Activated naive CD8-positive, alpha-beta T cell treated with anti-CD3 and anti-CD28 coated beads, Interleukin-2, amount 50 U/mL, for 24 hours (primary cell): ENCODE results near the gene FLRT2.

Source experiments
- ATAC-seq: fragments of 150-1000 bp; cut with Tn5 transposase; one replicate; pipeline ENCODE4 v1.10.0; 2021
- DNase-seq: peaks from one replicate; pipeline ENCODE4 v3.0.0; 2021
- H3K27ac Mint-ChIP-seq: one replicate; pipeline ENCODE4 v1.8.0; 2021; ENCODE audit warnings: mild to moderate bottlenecking, mixed read lengths
- H3K27me3 Mint-ChIP-seq: one replicate; pipeline ENCODE4 v1.8.0; 2021; ENCODE audit warnings: mixed read lengths
- H3K36me3 Mint-ChIP-seq: one replicate; pipeline ENCODE4 v1.8.0; 2021; ENCODE audit warnings: low read depth, mixed read lengths
- H3K4me1 Mint-ChIP-seq: one replicate; pipeline ENCODE4 v1.8.0; 2021; ENCODE audit warnings: mixed read lengths
- H3K4me3 Mint-ChIP-seq: one replicate; pipeline ENCODE4 v1.8.0; 2021; ENCODE audit warnings: mild to moderate bottlenecking, moderate library complexity, mixed read lengths
- H3K9me3 Mint-ChIP-seq: one replicate; pipeline ENCODE4 v1.8.0; 2021; ENCODE audit warnings: mixed read lengths

Gene FLRT2, protein sequence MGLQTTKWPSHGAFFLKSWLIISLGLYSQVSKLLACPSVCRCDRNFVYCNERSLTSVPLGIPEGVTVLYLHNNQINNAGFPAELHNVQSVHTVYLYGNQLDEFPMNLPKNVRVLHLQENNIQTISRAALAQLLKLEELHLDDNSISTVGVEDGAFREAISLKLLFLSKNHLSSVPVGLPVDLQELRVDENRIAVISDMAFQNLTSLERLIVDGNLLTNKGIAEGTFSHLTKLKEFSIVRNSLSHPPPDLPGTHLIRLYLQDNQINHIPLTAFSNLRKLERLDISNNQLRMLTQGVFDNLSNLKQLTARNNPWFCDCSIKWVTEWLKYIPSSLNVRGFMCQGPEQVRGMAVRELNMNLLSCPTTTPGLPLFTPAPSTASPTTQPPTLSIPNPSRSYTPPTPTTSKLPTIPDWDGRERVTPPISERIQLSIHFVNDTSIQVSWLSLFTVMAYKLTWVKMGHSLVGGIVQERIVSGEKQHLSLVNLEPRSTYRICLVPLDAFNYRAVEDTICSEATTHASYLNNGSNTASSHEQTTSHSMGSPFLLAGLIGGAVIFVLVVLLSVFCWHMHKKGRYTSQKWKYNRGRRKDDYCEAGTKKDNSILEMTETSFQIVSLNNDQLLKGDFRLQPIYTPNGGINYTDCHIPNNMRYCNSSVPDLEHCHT

DNA sequence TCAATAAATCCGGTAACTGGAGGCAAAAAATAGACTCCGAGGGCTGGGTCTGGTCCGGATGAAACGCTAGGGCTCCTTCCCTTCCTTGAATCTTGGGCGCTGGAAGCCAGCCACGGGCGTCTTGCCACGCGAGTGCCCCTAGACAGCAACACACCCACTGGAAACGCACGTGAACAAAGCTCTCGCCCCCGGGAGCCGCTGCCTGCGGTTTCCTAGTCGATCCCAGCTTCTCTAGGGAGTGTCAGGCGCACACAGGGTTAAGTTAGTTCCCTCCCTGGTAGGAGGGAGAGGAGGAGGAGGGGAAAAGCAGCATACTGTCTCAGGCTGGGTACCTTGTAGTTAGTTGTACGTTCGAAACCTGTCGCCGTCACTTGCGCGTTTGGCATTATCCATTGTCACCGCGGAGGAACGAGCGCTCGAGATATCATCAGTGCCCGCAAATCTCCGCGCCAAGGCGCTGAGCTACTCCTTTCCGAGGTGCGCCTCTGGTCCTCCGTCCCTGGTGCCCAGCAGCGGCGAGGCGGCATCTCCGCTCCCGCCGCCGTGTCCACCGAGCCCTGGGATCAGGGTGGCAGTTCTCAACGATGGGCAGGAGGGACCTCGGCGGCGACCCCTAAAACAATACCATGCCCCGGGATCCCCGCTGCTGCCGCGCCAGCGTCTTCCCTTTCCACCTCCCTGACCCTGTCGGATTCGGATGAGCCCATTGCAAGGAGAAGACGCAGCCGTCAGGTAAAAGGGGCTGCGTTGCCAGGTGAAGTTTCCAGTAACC is at the start of gene FLRT2:
TSS of gene FLRT2 (plus strand) at position 342 of the 772 bp plus-strand sequence. CDS start 91,371 bp downstream, outside the sequence.
- DNase-seq (no peak), ATAC-seq (no peak)
- Mint-ChIP-seq H3K27ac (peak within 1 kb of the TSS; percentile 19), H3K27me3 (peaks cover 67% of the 10 kb centered on the region), H3K4me1 (peaks cover 7% of the 10 kb centered on the region), H3K36me3 (no peaks in the 10 kb centered on the region), H3K9me3 (no peaks in the 10 kb centered on the region), H3K4me3 (no peak within 1 kb of the TSS)

DNA sequence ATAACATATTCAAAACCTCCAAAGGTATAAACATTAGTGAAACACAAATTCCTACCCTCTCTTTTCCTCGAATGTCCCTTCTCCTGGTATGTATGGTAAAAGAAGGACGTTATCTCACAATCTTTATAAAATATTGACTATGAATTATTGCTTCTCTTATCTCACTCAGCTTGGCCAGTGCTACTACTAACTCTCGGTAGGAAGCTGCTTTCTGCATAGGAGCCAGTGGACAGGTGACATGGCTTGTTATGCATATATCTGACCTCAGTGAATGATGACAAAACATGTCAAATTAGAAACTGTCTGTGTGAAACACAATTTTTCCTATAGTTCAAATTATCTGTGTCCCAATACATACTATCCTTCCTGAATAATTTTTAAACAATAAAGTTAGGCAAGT is 48.5 kb upstream of the FLRT2 start:
- no peaks in the 10 kb centered on the region for H3K27me3 Mint-ChIP-seq
- no peak overlapping the region for H3K4me3 Mint-ChIP-seq
- H3K36me3 Mint-ChIP-seq, result no peaks in the 10 kb centered on the region
- H3K27ac Mint-ChIP-seq, result no peak overlapping the region
- ATAC-seq, result no peak
- no peaks in the 10 kb centered on the region for H3K4me1 Mint-ChIP-seq
- no peak for DNase-seq
- peaks cover 5% of the 10 kb centered on the region for H3K9me3 Mint-ChIP-seq

DNA sequence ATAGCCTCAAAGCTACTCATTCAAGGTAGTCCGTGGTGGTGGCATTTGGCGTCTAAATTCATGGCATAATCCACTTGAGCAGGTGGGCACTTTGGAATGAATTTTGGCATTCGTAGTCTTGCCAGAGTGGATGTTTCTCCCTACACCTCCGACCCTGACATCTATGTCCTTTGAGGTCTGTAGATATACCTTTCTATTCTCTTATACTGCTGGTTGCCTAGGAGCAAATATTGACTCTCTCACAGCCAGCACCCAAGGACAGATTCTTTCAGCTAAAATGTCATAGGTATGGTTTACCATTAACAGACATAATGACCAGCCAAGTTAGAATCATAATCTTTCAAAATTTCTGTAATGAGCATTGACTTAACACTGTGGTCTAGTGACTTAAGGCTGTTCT is 47.4 kb upstream of the FLRT2 start:
- Mint-ChIP-seq H3K4me3 (no peak overlapping the region), H3K4me1 (no peaks in the 10 kb centered on the region), H3K9me3 (peaks cover 5% of the 10 kb centered on the region), H3K27me3 (no peaks in the 10 kb centered on the region), H3K36me3 (no peaks in the 10 kb centered on the region), H3K27ac (no peak overlapping the region)
- DNase-seq (no peak), ATAC-seq (no peak)

DNA sequence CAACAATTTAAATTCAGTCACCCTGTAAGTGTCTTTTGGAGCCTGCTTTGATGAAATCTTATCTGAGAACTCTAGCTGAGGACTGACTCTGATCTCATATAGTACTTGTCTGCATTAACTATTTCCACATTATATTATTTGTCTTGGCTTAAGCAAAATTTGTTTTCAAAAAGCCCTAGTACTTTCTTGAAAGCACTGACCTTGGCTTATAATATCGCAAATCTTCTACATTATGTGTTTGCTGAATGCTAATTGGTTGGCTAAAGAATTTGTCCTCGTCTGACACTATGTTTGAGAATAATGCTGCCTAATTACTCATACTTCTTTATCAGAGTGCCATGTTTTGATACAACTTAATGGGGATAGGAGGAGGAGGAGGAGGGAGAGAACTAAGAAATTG is 46.9 kb upstream of the FLRT2 start:
- H3K4me3 Mint-ChIP-seq, result no peak overlapping the region
- no peaks in the 10 kb centered on the region for H3K4me1 Mint-ChIP-seq
- peaks cover 5% of the 10 kb centered on the region for H3K9me3 Mint-ChIP-seq
- no peak overlapping the region for H3K27ac Mint-ChIP-seq
- no peaks in the 10 kb centered on the region for H3K27me3 Mint-ChIP-seq
- no peaks in the 10 kb centered on the region for H3K36me3 Mint-ChIP-seq
- no peak for DNase-seq
- no peak for ATAC-seq

DNA sequence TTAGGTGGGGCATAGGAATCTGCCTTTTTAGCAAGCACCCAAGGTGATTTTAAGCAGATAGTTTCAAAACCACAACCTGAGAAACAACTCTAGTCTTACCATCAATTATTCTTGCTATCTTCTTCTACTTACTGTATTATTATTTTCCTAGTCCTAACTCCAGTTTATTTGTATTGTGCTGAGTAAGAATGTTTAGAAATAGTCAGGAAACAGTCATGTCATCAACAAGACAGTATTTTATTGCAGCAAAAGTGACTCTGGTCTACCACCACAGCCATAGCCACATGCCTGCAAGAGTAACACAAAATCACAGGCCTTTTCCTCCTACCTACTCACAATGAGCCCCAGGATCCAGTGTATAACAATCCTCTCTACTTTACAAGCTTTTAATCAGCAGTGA is 46.3 kb upstream of the FLRT2 start:
- ATAC-seq, result no peak
- Mint-ChIP-seq H3K27ac (no peak overlapping the region), H3K9me3 (peaks cover 5% of the 10 kb centered on the region), H3K4me1 (no peaks in the 10 kb centered on the region), H3K4me3 (no peak overlapping the region), H3K36me3 (no peaks in the 10 kb centered on the region), H3K27me3 (no peaks in the 10 kb centered on the region)
- DNase-seq, result no peak

DNA sequence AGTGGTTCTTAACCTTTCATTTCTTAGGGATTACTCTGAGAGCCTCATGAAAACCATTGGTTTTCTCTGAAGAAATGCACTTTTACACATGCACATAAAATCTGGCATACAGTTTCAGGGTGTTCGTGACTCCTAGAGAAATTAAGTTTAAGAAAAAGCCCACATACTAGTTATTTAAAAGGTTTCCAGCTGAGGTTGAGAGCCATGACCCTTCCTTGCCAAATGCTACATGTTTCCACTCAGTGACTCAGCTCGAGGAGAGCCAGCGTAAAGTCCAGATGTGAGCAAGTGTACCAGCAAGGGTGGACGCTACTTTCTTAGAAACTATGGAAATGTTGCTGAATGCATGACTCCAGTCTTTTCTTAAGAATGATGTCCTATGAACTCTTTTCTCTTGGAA is 42.7 kb upstream of the FLRT2 start:
- H3K27ac Mint-ChIP-seq, result no peak overlapping the region
- no peaks in the 10 kb centered on the region for H3K27me3 Mint-ChIP-seq
- no peaks in the 10 kb centered on the region for H3K4me1 Mint-ChIP-seq
- H3K36me3 Mint-ChIP-seq, result no peaks in the 10 kb centered on the region
- H3K4me3 Mint-ChIP-seq, result no peak overlapping the region
- no peak for DNase-seq
- no peak for ATAC-seq
- H3K9me3 Mint-ChIP-seq, result peaks cover 24% of the 10 kb centered on the region

DNA sequence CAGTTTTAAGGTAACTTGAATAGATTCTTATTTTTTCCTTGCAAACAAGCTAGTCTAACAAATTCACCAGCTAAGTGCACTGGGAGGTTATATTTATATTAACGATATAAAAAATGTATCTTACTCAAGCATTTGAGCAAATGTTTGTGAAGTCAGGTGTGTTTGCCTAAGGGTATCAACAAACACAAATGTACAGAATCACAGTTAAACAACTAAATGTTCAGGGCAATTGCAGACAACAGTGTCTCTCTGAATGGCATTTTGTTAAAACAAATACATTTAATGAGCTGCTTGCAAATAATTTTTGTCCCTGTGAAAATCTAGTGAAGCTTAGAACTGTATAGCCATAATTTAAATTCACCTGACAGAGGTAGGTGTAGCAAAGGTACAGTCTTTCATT is 28.2 kb upstream of the FLRT2 start:
- Mint-ChIP-seq H3K27me3 (peaks cover 1% of the 10 kb centered on the region), H3K4me3 (no peak overlapping the region), H3K27ac (no peak overlapping the region), H3K4me1 (no peaks in the 10 kb centered on the region), H3K36me3 (no peaks in the 10 kb centered on the region), H3K9me3 (no peaks in the 10 kb centered on the region)
- DNase-seq (no peak), ATAC-seq (no peak)

DNA sequence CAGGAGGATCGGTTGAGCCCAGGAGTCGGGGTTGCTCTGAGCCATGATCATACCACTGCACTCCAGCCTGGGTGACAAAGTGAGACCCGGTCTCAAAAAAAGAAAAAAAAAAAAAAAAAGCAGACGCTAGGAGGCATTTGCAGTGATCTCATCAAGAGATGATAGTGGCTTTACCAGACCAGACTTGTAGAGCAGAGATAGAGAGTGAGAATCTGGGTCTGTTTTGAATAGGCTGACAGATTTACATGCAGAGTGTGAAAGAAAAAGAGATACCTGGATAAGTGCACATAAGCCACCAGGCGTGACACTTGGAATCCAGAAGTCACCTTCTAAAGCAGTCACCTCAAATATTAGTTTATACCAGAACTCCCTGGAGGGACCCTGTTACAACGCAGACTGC is 21.1 kb upstream of the FLRT2 start:
- DNase-seq (no peak), ATAC-seq (no peak)
- no peak overlapping the region for H3K4me3 Mint-ChIP-seq
- no peak overlapping the region for H3K27ac Mint-ChIP-seq
- no peaks in the 10 kb centered on the region for H3K27me3 Mint-ChIP-seq
- no peaks in the 10 kb centered on the region for H3K36me3 Mint-ChIP-seq
- H3K4me1 Mint-ChIP-seq, result no peaks in the 10 kb centered on the region
- peaks cover 5% of the 10 kb centered on the region for H3K9me3 Mint-ChIP-seq

DNA sequence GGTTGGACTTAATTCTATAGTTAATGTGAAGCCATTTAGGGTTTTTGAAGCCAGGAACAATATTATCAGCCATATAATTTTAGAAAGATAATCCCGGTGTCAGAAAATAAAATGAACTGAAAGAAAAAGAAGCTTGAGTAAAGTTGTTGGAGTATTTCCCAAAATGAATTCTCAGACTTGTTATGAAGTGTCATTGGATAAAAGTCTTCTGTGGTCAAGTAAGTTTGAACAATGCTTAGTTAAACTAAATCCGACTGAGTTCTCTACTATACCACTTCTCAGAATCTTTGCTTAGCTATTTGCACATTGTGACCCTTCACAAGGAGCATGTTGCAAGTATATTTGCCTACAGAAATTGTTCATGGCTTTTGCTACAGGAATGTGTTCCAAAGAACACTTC is 17.5 kb upstream of the FLRT2 start:
- Mint-ChIP-seq H3K36me3 (no peaks in the 10 kb centered on the region), H3K4me1 (no peaks in the 10 kb centered on the region), H3K27me3 (no peaks in the 10 kb centered on the region), H3K9me3 (peaks cover 1% of the 10 kb centered on the region), H3K27ac (no peak overlapping the region), H3K4me3 (no peak overlapping the region)
- ATAC-seq (no peak), DNase-seq (no peak)

DNA sequence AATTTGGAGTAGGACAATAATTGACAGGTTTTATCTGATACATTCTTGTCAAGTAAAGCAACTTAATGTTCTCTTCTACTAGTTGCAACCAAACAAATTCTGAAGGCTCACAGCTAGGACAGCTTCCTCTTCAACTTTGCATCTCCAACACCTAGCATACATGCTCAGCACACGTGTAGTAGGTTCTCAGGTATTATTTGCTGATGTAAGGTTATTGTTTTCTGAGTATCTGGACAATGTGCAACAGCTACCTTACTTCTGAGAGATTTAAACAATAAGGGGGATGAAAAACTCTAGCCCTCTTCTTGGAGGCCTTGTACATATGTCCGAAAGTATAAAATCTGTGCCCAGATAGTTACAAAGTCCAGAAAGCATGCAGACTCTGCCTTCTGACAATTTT is 15.5 kb upstream of the FLRT2 start:
- H3K27me3 Mint-ChIP-seq, result no peaks in the 10 kb centered on the region
- H3K4me1 Mint-ChIP-seq, result no peaks in the 10 kb centered on the region
- no peak for ATAC-seq
- no peaks in the 10 kb centered on the region for H3K36me3 Mint-ChIP-seq
- H3K27ac Mint-ChIP-seq, result no peak overlapping the region
- H3K4me3 Mint-ChIP-seq, result no peak overlapping the region
- no peak for DNase-seq
- no peaks in the 10 kb centered on the region for H3K9me3 Mint-ChIP-seq

DNA sequence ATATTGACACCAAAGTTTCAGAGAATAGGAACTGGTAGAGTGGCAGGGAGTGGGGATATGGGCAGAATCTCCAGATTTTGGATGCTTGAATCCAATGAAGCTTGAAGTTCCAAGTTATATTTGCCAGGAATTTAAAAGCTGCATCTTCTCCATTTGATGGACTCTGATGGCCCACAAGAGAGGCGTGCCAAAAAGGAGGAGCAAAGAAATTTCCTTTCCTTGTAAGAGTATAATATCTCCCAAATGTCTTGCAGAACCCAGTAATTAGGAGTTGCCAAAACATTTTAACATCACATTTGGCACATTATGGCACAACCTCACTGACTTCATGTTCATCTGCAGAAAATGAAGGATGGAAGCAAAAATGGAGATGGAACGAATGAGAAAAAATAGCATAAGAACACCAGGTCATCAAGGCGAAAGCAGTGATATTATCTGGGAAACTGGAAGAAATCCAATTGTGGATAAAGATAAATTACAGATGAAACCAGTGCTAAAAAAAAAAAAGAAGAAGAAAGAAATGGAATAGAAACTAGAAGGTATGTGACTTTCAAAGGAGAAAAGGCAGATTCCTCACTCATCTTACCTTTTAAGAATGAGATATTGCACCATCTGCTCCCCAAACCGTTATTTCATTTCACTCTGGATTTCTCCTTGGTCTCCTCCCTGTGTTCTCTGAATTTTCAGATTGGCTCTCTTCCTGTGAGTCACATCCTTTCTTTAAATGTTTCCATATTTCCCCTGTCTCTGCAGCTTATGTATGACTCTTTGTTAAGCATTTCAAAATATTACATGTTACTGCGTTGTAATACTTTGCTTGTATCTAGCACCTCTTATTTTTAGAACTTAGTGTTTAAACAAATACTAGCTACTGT is 13.5 kb upstream of the FLRT2 start:
- no peaks in the 10 kb centered on the region for H3K4me1 Mint-ChIP-seq
- H3K36me3 Mint-ChIP-seq, result no peaks in the 10 kb centered on the region
- H3K27ac Mint-ChIP-seq, result no peak overlapping the region
- no peaks in the 10 kb centered on the region for H3K9me3 Mint-ChIP-seq
- no peak overlapping the region for H3K4me3 Mint-ChIP-seq
- no peaks in the 10 kb centered on the region for H3K27me3 Mint-ChIP-seq
- ATAC-seq (no peak), DNase-seq (no peak)

DNA sequence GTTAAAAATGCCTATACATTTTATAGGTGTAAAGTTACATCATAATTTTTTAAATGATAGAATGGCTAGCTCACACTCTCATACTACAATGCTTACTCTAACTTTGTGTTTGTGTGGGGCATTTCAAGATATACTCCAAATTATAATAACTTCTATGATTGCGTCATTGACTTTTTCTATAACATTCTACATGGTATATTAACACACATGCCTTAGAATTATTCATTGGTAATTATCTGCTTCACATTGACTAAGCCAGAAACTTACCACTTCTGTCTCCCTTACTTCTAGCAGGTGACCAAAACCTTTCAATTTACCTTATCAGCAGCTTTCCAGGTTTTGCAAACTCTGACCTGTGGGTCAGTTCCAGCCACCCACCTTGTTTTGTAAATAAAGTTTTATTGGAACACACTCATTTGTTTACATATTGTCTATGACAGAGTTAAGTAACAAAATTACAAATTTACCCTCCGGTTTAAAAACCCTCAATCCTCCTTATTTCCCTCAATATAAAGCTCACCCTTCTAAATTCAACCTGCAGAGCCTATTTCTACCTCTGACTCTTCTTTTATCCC is 12.7 kb upstream of the FLRT2 start:
- Mint-ChIP-seq H3K27me3 (no peaks in the 10 kb centered on the region), H3K9me3 (no peaks in the 10 kb centered on the region)
- ATAC-seq, result no peak

DNA sequence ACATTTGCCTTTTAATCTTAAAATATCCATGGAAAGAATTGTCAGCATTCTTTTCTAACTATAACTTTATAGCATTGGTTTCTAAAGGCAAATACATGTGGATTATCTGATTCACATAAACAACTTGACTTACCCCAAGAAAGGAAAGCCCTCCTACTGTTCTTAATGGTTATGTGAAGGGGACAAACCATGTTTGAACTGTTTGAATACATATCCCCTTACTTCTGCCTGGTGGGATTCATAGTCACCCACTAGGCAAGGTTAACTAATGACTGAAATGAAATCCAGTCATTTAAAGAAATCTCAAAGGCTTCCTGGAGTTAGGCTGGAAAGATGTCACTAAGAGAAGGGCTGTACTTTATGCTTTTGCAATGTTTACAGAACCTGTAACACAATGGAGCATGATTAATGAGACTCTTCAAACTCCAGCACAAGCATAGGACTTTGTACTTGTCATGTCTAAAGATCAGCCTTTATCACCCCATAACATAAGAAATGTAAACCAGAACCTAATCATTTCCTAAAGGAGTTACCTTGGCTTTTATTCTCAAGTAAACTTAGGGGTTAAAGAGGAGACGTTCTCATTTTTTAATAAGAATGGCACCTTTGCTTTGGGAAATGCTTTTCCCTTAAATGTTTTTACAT is 10.2 kb upstream of the FLRT2 start:
- Mint-ChIP-seq H3K36me3 (no peaks in the 10 kb centered on the region), H3K4me3 (no peak overlapping the region), H3K27ac (no peak overlapping the region), H3K27me3 (no peaks in the 10 kb centered on the region), H3K9me3 (no peaks in the 10 kb centered on the region), H3K4me1 (no peaks in the 10 kb centered on the region)
- ATAC-seq (no peak), DNase-seq (no peak)

More for the DNA sequence above, 12.7 kb upstream of the FLRT2 start:
- no peak for DNase-seq
- H3K27ac Mint-ChIP-seq, result no peak overlapping the region
- no peaks in the 10 kb centered on the region for H3K36me3 Mint-ChIP-seq
- no peaks in the 10 kb centered on the region for H3K4me1 Mint-ChIP-seq
- no peak overlapping the region for H3K4me3 Mint-ChIP-seq
